Mucosa of descending colon (tissue), 3 donors: Measurements from ENCODE around the gene ZMYND10. TPM values are rescaled to one million over a fixed set of nuclear protein-coding genes. Genes with fewer than 3 reads are reported as not detected.
"Not testable (repeated sequence)": the region's sequence is repeated elsewhere in the genome, so short reads cannot be mapped to it uniquely, and the experiment has no call there.

Experiments
- ATAC-seq: fragments of 200-7000 bp; cut with Tn5 transposase; one replicate; pipeline ENCODE4 v1.9.1; 2020; ENCODE audit warnings: mild to moderate bottlenecking, moderate library complexity
- DNase-seq, 3 donors: peaks; one replicate each; pipeline ENCODE4 v3.0.0-alpha.2; 2020
- H3K36me3 ChIP-seq: fragments of 200-600 bp; one replicate; pipeline ENCODE4 v1.8.0; 2021; ENCODE audit warnings: low read depth, mild to moderate bottlenecking
- H3K4me1 ChIP-seq: fragments of 200-600 bp; one replicate; pipeline ENCODE4 v1.8.0; 2021; ENCODE audit warnings: low read depth, mild to moderate bottlenecking
- H3K4me3 ChIP-seq: fragments of 200-600 bp; one replicate; pipeline ENCODE4 v1.8.0; 2021; ENCODE audit warnings: mild to moderate bottlenecking
- H3K9me3 ChIP-seq: fragments of 200-600 bp; one replicate; pipeline ENCODE4 v1.8.0; 2021; ENCODE audit warnings: mild to moderate bottlenecking
- intact Hi-C, 2 donors: fragments of 100-400 bp; cut with DNase I in 1 of 2; cut with micrococcal nuclease in 1 of 2; formaldehyde crosslinking; loops; one replicate each; pipeline versions ENCODE4 v1.11.0 to v1.11.1; 2022; cut with DNase I, micrococcal nuclease
- total RNA-seq, 3 donors: library from RNA; stranded (reverse); fragmentation: NEBNext Ultra II Directional in 2 of 3; extraction: Animal tissue kit (Norgen Biotek cat#: 25700) in 2 of 3; gene quantifications; one replicate each; pipeline versions ENCODE4 v1.2.1 to v1.2.4, GENCODE V29; 2021 to 2023
- TF ChIP-seq, protein P1 (sequence below): fragments of 200-600 bp; IDR thresholded peaks from one replicate; pipeline ENCODE4 v1.8.0; 2022; ENCODE audit warnings: antibody characterized with exemption, mild to moderate bottlenecking
- donor health status: DM: no; HTN: no; CAD: no; lungs with moderate emphysema.
- donor health status: DM: no; HTN: no; CAD: no.
- donor health status: DM: no; HTN: yes; CAD: no.

ZMYND10 gene
- total RNA-seq, 3 donors from 2014 or later: 0.20 to 0.60 (median 0.31) TPM

DNA sequence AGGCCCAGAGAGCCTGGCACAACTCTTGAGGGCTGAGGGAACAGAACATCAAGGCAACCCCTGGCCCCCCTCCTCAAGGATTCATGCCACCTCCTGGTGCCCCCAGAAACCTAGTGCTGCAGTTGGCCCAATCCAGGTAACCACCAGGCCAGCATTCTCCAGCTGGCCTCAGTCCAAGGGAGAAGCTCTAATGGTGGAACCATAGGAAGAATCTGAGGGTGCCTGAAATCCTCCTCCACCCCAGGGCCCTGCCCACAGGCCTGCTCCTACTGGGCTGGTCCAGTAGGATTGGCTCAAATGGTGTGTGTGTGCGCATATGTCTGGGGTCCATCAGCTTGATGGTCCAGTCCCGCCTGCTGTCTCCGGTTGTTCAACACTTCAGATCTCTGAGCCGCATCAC lies 30.7 kb downstream of the ZMYND10 start:
- intact Hi-C loops: no loop called here
- Histone ChIP-seq H3K9me3 (no peaks in the 10 kb centered on the region), H3K4me1 (peaks cover 40% of the 10 kb centered on the region), H3K4me3 (no peak overlapping the region), H3K36me3 (no peaks in the 10 kb centered on the region)
- ATAC-seq: no peak
- TF ChIP-seq, protein P1, sequence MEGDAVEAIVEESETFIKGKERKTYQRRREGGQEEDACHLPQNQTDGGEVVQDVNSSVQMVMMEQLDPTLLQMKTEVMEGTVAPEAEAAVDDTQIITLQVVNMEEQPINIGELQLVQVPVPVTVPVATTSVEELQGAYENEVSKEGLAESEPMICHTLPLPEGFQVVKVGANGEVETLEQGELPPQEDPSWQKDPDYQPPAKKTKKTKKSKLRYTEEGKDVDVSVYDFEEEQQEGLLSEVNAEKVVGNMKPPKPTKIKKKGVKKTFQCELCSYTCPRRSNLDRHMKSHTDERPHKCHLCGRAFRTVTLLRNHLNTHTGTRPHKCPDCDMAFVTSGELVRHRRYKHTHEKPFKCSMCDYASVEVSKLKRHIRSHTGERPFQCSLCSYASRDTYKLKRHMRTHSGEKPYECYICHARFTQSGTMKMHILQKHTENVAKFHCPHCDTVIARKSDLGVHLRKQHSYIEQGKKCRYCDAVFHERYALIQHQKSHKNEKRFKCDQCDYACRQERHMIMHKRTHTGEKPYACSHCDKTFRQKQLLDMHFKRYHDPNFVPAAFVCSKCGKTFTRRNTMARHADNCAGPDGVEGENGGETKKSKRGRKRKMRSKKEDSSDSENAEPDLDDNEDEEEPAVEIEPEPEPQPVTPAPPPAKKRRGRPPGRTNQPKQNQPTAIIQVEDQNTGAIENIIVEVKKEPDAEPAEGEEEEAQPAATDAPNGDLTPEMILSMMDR: no peak
- no peak for DNase-seq

DNA sequence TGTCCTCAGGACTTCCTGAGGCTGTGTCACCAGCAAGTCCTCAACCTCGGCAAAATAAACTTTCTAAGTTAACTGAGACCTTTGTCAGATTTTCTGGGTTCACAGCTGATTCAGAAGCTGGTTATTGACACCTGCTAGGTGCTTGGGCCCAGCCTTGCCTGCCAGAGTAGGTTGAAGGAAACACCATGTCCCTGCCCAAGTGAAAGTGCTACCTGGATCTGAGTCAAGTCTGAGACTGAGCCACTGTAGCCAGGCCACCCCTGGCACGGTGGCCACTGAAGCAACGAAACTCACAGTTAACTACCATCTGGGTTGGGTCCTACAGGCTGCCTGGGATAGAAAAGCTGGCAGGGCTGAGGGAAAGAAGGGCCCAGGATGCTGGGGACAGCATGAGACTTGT lies 31.2 kb downstream of the ZMYND10 start:
- intact Hi-C loops: no loop called here
- DNase-seq: no peak
- Histone ChIP-seq H3K4me3 (no peak overlapping the region), H3K9me3 (no peaks in the 10 kb centered on the region), H3K36me3 (no peaks in the 10 kb centered on the region), H3K4me1 (peaks cover 37% of the 10 kb centered on the region)
- no peak for ATAC-seq
- TF ChIP-seq, protein P1: no peak

DNA sequence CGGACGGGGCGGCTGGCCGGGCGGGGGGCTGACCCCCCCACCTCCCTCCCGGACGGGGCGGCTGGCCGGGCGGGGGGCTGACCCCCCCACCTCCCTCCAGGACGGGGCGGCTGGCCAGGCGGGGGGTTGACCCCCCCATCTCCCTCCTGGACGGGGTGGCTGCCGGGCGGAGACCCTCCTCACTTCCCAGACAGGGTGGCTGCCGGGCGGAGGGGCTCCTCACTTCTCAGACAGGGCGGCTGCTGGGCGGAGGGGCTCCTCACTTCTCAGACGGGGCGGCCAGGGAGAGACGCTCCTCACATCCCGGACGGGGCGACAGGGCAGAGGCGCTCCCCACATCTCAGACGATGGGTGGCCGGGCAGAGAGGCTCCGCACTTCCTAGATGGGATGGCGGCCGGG lies 33.5 kb downstream of the ZMYND10 start:
- H3K9me3 ChIP-seq, ATAC-seq, H3K36me3 ChIP-seq, intact Hi-C loops, DNase-seq, H3K4me3 ChIP-seq: not testable (repeated sequence)
- H3K4me1 ChIP-seq: peaks cover 14% of the 10 kb centered on the region

DNA sequence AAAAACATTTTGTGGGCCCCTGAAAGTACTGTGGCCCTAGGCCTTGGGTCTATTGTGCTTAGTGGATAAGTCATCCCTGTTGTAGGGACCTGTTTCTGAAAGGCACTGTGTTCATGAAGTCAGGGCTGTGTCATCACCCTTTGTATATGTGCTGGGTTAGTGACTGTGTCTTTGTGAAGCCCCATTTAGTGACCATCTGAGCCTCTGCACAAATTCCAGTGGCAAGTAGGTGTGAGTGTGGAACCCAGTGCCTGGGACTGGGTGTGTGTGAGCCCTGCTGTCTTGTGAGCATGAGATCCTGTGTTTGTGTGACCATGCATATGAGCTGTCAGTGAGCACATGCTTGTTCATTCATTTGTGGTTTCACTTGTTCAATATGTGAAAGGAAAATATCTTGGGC lies 40.9 kb downstream of the ZMYND10 start:
- no peak overlapping the region for H3K4me3 ChIP-seq
- intact Hi-C loops: no loop called here
- TF ChIP-seq, protein P1: no peak
- ATAC-seq (no peak), DNase-seq (no peak)
- H3K4me1 ChIP-seq: peaks cover 9% of the 10 kb centered on the region
- H3K9me3 ChIP-seq: peaks cover 9% of the 10 kb centered on the region
- H3K36me3 ChIP-seq: peaks cover 1% of the 10 kb centered on the region

DNA sequence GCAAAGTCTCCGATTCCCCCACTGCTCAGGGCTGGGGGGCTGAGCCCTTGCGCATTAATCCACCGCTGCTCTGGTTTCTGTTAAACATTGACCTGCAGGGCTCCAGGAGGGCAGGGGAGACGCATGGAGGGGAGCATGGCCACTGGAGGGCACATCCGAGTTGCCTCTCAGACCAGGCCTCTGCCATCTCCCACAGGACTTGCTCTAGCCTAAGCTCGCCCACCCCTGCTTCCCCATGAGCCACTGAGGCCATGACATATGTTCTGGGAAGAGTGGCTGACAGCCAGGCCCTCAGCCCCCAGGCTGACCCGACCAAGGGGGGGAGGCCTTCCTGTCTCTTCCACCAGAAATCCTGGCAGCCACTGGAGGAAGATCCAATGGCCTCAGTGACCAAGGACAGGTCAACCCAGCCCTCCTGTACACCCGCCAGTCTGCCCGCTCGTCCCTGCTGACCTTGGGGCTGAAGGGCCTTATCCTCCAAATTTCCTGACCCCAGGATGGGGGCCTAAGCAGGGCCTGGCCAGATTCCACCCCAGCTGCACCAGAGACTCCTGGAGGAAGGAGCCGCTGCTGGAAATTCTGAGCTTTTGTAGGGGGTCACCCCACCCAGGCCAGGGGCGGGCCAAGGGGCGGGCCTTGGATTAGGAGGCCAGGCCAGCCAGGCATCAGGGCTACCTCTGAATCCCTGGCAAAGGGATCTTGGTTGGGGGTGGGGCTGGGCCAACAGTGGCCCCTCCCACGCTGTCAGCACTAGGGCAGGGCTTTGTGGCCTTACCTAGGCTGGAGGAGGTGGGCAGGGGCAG lies 42.3 kb downstream of the ZMYND10 start, which contains the start of gene HYAL1:
TSS of gene HYAL1 (minus strand) at position 562 of the 803 bp plus-strand sequence. CDS start 618 bp downstream, outside the sequence.
- Histone ChIP-seq H3K4me1 (peaks cover 14% of the 10 kb centered on the region), H3K4me3 (no peak within 1 kb of the TSS), H3K9me3 (peaks cover 4% of the 10 kb centered on the region), H3K36me3 (peaks cover 6% of the 10 kb centered on the region)
- TF ChIP-seq, protein P1: no peak
- intact Hi-C loops: no loop called here
- peak; percentile 15 for ATAC-seq
- DNase-seq: peak; percentile 74 to 80 (median 77)
